Measurements from ENCODE around the gene CHGA.

- no peak for TF ChIP-seq POLR2A (IDR thresholded peaks at IDR 0.05)
- no peak for TF ChIP-seq CTCF (IDR thresholded peaks at IDR 0.05)
Measured at GRCh38 chr14:92958373-92959188, 35.6 kb downstream of the CHGA start.

Data from Peyer's patch (tissue), 4 donors.